GM19467 (cell line): Measurements from ENCODE around the gene WFDC6.
"Not testable (repeated sequence)": the region's sequence is repeated elsewhere in the genome, so short reads cannot be mapped to it uniquely, and the experiment has no call there.

Source experiments
- ATAC-seq: cut with Tn5 transposase; IDR thresholded peaks from one replicate; pipeline ENCODE4 v1.9.1; 2021; ENCODE audit warnings: mild to moderate bottlenecking, moderate library complexity; ENCODE audit not compliant: unreplicated experiment

WFDC6 gene

DNA sequence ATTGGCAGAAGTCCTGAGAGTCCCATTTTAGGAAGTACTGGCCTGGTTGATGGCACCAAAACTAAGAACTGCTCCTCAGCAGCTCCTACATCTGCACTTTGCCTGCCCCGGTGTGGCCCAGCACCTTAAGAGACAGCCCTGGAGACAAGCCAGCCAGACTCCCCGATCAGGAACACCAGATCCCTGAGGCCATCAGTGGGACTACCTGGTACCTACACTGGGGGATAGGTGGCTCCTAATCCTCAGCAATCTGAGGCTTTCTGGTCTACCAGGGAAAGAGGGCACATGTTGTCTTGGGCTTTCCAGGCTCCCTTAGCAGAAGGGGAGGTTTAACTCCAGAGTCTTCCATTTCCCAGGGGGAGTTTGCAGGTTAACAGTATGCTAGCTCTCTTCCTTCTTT, at the start of gene WFDC6:
TSS of gene WFDC6 (minus strand) at position 101 of the 400 bp plus-strand sequence. CDS start at position 26, 75 bp downstream.
- no peak for ATAC-seq

- no peak for ATAC-seq
Measured at GRCh38 chr20:45588800-45589199, 49.5 kb upstream of the WFDC6 start.

DNA sequence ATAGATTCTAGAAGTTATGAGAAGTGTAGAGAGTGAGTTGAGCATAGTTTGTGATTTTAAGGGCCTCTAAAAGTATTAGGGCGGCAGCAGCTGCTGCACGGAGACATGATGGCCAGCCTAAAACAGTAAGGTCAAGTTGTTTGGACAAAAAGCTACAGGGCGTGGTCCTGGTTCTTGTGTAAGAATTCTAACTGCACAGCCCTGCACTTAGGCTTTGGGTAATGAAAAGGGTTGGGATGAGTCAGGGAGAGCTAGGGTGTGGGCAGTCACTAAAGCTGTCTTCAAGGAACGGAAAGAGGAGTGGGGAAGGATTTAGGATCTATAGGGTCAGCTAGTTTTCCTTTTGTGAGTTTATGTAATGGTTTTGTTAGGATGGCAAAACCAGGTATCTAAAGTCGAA, 46.7 kb upstream of the WFDC6 start:
- not testable (repeated sequence) for ATAC-seq

DNA sequence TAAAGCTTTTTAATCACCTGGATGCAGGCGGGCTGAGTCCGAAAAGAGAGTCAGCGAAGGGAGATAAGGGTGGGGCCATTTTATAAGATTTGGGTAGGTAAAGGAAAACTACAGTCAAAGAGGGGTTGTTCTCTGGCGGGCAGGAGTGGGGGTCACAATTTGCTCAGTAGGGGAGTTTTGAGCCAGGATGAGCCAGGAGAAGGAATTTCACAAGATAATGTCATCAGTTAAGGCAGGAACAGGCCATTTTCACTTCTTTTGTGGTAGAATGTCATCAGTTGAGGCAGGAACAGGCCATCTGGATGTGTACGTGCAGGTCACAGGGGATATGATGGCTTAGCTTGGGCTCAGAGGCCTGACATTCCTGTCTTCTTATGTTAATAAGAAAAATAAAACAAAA, 45.0 kb upstream of the WFDC6 start:
- not testable (repeated sequence) for ATAC-seq

DNA sequence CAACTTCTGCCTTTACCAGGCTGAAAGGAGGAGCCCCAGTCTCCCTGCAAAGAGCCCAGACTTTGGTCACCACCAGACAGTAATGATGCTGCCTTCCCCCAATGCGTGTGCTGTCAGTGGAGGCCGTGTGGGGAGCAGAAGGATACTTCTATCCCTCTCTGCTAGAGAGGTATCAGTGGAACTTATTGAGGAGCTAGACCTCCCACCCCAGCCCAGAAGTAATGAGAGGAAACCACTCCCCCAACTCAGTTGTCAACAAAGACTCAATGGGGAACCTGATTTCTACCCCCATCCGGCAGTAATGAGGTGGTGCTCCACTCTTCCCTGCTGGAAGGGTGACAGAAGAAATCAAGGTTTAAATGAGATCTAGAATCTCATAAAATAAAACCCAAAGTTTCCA, 44.2 kb upstream of the WFDC6 start:
- no peak for ATAC-seq

DNA sequence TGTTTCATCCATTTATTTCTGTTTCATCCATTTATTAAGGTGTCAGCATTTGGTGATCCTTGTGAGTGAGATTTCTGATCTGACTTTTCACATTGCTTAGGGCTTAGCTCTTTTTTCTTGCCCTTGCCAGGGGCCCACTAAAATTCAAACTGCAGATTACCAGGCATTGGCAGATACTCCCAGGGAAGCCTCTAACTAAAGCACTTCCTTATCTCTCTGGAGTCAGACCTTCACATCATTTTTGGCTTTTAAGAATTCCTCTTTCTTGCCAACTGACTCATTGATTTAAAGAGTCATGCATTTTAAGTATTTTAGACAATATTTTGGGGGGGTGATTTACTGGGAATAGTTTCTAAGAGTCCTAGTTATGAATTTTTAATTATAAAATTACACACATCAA, 42.4 kb upstream of the WFDC6 start:
- no peak for ATAC-seq

GRCh38 chr20:45579184-45579583, 39.9 kb upstream of the WFDC6 start, which contains the start of gene WFDC8:
TSS of gene WFDC8 (minus strand) at chr20:45579284. CDS start at chr20:45579247, 37 bp downstream.
- no peak for ATAC-seq

DNA sequence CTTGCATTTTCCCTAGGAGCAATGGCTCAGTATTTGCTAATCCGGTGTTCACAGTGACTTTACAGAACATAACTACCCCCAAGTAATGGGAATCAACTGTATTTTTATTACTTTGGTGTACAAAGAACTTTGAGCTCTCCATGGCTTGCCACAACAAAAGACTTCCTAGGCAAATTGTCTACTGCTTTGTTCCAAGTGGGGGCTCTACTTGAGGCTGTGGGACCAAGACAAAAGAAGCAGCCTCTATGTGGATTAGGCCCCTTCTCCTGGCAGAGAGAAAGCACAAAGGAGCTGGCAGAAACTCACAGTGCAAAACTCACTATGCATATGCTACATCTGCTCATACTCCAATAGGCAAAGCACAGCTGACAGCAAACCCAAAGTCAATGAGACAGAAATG, 38.9 kb upstream of the WFDC6 start:
- no peak for ATAC-seq

GRCh38 chr20:45576995-45577394, 37.7 kb upstream of the WFDC6 start:
- ATAC-seq = no peak

DNA sequence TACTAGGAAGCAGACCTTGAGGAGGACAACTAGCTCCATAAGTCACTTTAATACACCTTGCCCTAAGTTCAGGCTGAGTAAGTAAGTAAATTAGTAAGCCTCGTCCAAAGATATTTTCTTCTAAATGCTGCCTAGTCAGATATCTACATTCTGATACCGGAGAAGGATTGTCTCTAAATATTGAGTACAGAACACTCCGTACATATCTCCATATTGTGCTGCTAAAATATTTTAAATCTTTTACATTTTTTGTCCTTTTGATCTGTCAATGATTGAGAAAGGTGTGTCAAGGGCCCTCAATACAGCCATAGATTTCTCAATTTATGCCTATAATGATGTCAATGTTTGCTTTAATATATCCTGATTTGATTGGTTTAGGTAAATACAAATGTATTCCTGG, 36.6 kb upstream of the WFDC6 start:
- no peak for ATAC-seq

GRCh38 chr20:45569650-45570049, 30.4 kb upstream of the WFDC6 start:
- not testable (repeated sequence) for ATAC-seq

DNA sequence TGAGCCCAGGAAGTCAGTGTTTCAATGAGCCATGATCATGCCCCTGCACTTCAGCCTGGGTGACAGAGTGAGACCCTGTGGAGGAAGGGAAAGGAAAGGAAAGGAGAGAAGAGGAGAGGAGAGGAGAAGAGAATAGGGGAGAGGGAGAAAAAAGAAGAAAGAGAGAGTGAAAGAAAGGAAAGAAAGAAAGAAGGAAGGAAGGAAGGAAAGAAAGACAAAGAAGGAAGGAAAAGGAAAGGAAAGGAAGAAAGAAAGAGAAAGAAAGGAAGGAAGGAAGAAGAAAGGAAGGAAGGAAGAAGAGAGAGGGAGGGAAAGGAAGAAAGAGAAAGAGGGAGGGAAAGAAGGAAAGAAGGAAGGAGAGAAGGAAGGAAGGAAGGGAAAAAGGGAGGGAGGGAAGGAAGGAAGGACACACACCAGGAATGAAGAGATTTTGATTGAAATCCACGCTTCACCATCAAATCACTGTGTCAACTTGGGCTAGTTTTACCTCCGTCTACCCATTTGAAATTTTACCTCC, 25.5 kb upstream of the WFDC6 start:
- ATAC-seq = no peak

- no peak for ATAC-seq
Measured at GRCh38 chr20:45555198-45555597, 15.9 kb upstream of the WFDC6 start.

DNA sequence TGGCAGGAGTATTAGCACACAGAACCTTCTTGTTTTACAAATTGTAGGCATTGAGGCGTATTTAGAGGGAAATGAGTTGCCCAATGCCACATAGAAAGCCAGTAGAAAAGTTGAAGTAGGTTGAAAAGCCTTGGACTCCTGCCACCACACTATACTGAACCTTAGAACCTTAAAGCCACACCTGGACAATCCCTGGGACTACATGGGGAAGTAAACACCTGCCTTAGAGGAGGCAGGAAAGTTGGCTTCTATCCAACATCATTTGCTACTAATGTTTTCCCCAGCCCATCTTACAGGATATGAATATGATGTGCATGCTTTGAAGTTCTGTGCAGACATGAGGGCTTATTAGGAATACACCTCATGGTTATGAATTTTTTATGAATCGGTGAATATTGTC, 13.2 kb upstream of the WFDC6 start:
- ATAC-seq = no peak

DNA sequence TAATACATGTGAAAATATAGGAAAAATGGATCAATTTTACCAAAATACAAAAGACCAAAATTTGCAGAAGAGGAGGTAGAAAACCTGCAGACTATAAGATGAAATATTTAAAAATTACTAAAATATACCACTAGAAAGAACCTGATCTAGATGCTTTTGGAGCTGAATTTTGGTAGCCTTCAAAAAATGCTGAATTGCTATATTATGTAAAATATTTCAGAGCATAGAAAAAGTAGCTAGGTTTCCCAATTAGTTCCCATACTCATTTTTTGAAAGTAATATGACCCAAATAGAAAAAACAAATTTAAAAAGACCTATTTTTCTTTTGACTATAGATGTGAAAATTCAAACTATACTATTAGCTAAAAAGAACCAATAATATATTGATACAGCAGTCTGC, 11.5 kb upstream of the WFDC6 start:
- no peak for ATAC-seq

DNA sequence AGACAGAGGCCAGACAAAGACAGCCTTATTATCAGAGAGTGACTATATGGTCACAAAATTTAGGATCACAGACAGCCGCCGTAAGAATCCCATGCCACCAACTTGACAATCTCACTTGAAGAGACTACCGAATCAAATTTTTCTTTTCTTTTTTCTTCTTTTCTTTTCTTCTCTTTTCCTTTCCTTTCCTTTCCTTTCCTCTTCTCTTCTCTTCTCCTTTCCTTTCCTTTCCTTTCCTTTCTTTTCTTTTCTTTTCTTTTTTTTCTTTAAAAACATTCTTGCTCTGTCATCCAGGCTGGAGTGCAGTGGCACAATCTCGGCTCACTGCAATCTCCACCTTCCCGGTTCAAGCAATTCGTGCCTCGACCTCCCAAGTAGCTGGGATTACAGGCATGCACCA, 9.1 kb upstream of the WFDC6 start:
- ATAC-seq = no peak

DNA sequence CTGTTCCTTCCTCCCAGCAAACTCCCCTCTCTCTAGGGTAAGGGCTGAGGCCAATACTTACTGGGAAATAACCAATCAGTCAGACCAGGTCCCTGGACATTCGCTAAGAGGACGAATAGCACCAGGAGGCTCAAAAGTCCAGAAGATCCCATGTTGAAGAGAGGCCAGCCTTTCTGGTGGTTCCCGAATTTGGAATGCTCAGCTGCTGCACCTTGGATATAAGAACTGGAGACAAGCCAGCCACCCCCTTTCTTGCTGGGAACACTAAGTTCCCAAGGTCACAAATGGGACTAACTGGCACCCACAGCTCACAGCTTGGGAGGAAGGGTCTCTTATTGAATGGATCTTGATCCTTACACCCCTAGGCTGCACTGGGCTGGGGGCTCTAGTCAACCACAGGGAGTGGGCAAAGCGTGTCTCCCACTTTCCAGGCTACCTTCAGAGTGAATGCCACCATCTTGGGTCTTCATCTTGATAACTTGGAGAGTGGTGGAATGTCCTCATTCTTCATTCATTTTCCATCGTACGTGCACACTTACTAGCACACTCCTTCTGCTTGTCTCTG, 8.0 kb upstream of the WFDC6 start, which contains the start of gene EPPIN:
TSS of gene EPPIN (minus strand) at position 196 of the 565 bp plus-strand sequence. CDS start at position 152, 44 bp downstream.
- ATAC-seq = no peak

- ATAC-seq = no peak
Measured at GRCh38 chr20:45545754-45546453, 6.6 kb upstream of the WFDC6 start.

GRCh38 chr20:45545351-45545750, 6.1 kb upstream of the WFDC6 start:
- ATAC-seq = no peak

GRCh38 chr20:45538209-45538799, 978 bp downstream of the WFDC6 start:
- no peak for ATAC-seq

DNA sequence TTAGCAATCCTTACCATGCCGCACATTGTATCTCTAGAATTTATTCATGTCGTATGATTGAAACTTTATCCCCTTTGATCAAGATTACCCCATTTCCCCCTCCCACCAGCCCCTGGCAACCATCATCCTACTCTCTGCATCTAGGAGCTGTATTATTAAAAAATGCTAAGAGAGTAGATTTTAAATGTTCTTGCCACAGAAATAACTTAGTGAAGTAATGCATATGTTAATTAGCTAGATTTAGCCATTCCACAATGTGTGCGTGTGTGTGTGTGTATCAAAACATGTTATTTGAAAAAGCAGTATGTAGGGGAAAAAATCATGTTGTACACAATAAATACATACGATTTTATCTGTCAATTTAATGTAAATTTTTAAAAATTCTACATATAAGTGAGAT, 12.0 kb downstream of the WFDC6 start:
- no peak for ATAC-seq

- no peak for ATAC-seq
Measured at GRCh38 chr20:45523821-45524220, 15.5 kb downstream of the WFDC6 start.
